NCI-H2107 treated with DMSO at 0.1 percent for 48 hours (cell line): ENCODE results near the gene SORT1.
A peak's percentile ranks its signal among the peaks of the same experiment; 100 is the strongest.

Experiments used
- DNase-seq: peaks from one replicate; lab custom pipeline; 2025; ENCODE audit not compliant: unreplicated experiment; lab: John Stamatoyannopoulos, UW

SORT1 gene

GRCh38 chr1:109263597-109264378, 133.9 kb downstream of the SORT1 start:
- peak; percentile 9 for DNase-seq

- DNase-seq: no peak
Observed at GRCh38 chr1:109263234-109263596, 134.5 kb downstream of the SORT1 start.

- DNase-seq: no peak
Observed at GRCh38 chr1:109262231-109263055, 135.3 kb downstream of the SORT1 start.

- DNase-seq: no peak
Observed at GRCh38 chr1:109261578-109261977, 136.1 kb downstream of the SORT1 start.

GRCh38 chr1:109261006-109261405, 136.7 kb downstream of the SORT1 start:
- DNase-seq: no peak

- no peak for DNase-seq
Observed at GRCh38 chr1:109259674-109260557, 137.8 kb downstream of the SORT1 start.
